GM19025 (cell line): ENCODE results near the gene EGLN1.
"Not testable (repeated sequence)": the region's sequence is repeated elsewhere in the genome, so short reads cannot be mapped to it uniquely, and the experiment has no call there.

Source experiments
- ATAC-seq: cut with Tn5 transposase; IDR thresholded peaks from one replicate; pipeline ENCODE4 v1.9.1; 2021; ENCODE audit warnings: mild to moderate bottlenecking, low read depth, moderate library complexity; ENCODE audit not compliant: unreplicated experiment

Gene EGLN1

DNA sequence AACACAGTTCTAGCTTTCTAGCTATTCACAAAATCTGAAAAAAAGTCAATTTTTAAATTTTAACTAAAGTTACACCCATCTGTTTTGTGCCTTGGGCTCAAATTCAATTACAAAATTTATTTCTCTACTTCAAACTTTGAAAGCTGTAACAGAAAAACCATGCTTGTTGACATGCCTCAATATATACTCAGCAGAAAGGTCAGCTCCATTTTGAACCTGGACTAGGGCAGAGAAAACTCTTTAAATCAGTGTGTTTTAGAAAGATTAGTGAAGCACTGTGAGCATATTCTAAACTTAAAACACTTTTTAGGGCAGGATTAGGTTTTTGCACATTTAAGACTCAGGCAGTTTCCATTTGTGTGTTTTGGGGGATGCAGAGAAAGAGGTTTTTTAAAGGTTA lies 49.6 kb downstream of the EGLN1 start:
- no peak for ATAC-seq

DNA sequence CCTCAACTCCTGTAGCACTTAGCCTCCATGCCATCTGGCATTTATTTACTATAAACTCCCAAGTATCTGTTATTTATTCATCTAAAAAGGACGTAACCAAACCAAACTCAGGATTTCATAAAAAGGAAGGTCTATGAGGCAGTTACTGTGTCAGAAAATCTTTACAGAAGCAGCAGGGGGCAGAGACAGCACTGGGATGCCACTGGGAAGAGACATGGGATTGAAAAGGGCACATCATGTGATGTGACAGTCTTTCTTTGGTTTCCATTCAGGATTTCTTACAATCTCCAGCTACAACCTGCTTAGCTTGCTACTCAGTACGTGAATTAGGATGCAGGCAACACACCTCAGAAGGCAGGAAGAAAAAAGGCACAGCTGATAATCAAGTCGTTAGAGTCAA lies 52.8 kb downstream of the EGLN1 start:
- no peak for ATAC-seq

DNA sequence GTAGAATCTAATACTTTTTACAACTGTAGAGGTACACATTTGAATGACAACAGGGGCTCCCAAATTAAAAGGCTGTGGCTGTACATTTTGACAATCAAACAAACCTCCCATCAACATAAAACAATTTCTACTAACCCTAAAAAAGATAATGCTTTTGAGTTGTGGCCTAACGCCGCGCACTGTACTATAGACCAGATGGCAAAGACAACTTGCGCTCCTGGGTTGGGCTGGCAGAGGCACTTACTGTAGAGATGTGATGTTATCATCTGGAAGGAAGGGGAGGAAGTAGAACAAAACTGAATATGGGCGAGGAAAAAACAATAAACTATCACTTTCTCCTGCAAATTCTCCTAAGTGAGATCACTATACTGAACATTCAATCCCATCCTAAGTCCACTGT lies 57.9 kb downstream of the EGLN1 start:
- ATAC-seq, result no peak

DNA sequence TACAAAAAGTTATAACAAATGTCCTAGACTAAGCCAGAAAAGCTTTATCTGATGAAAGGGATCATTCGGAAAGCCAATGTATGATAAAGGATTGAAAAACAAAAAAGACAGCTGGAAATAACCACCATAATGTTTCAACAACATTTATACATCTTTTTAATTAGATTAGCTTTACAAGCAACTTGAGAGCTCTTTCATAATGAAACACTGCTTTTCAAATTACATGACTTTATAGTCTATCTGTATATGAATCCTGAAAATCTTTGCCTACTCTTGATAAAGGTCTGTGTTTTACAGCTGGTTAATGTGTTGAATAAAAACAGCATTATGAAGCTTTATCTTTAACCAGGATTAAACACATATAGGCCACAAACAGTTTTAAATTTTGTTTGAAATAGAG lies 58.5 kb downstream of the EGLN1 start:
- no peak for ATAC-seq

DNA sequence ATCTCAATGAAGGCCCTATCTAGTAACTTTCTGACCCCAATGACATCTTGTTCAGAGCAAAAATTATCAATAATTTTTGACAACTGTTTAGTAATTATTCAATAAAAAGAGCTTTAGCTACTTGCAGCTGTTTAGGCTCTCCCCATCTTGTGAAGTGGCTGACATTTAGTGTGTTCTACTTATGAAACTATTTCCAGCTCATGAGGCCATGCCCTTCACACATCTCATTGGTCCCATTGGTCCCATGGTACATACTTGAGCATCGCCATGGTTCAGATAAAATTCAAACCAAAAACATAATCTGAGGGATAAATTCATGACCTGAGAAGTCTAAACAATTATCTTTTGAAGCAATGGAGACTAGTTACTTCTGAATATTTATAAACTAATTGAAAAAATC lies 59.8 kb downstream of the EGLN1 start:
- ATAC-seq, result no peak

DNA sequence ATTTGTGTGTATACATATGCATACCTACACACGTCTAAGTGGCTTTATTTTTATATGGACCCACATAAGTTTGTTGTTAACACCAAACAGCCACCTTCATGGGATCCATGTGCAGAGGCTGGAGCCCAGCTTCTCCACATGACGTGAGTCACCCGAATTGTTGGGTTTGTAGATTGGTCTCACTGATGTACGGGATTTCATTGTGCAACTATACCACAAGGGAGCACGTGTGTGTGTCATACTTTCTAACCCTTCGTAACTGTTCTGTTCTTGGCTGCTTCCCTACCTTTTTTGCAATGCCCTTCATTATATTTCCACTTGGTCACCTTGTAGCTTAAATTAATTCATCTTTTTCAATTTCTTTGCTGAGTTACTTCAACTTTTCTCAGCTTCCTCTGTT lies 63.0 kb downstream of the EGLN1 start:
- ATAC-seq, result no peak

DNA sequence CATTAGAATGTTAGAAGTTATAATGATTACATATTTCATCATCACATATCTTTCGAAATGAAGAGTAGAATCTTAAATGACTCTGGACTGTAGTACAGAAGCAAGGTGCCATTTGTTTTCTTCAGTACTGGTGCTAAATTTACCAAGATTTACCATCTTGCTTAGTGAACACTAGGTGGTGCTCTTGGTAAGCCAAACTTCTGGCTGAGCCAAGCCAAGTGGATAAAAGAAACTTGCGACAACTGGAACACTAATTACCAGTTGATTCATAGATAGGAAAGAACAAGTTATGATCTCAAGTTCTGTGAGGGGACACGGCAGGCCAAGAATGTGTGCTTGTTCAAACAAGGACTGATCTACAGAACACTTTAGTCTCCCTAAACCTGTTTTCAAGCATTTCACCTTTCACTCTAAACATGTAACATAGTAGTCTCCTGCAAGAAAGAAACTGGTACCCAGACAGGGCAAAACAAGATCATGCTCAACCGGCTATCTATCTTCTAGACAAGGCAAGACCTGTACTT lies 64.2 kb downstream of the EGLN1 start:
- ATAC-seq, result peak; percentile 55

DNA sequence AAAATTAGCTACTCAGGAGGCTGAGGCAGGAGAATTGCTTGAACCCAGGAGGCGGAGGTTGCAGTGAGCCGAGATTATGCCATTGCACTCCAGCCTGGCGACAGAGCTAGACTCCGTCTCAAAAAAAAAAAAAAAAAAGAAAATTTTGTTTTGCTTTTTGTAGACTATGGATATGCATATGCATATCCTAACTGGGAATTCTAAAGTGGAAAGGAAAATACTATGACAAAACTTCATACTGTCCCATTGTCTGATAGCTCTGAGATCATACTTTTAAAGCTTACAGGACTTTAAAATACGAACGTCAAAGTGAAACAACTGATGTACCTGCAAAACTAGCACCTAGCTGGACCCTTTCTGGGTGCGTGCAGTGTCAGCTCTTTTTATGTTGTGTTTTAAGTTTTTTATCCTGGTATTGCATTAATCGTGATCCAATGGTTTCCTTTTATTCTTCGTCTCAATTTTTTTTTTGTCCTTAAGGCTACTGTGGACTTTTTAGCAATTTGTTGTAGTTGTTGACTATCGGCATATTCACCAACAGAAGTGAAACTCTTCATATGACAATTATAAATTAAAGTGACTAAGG lies 64.8 kb downstream of the EGLN1 start:
- no peak for ATAC-seq

DNA sequence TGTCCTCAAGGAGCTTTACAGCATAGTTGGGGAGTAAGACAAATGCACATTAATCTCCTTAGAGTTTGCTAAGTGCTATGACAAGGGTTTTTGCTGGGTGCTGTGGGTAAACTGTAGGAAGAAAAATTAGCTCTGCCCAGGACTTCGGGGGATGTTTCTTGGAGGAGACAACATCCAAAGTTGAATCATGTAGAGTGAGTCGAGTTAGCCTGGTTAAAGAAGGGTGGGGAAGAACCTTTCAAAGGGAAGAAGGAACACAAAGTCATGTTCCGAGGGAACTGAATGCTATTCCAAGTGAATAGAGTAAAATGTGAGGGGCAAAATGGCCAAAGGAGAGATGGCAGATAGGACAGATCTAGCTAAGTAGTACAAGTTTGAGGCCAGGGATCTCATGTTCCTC lies 66.9 kb downstream of the EGLN1 start:
- no peak for ATAC-seq

DNA sequence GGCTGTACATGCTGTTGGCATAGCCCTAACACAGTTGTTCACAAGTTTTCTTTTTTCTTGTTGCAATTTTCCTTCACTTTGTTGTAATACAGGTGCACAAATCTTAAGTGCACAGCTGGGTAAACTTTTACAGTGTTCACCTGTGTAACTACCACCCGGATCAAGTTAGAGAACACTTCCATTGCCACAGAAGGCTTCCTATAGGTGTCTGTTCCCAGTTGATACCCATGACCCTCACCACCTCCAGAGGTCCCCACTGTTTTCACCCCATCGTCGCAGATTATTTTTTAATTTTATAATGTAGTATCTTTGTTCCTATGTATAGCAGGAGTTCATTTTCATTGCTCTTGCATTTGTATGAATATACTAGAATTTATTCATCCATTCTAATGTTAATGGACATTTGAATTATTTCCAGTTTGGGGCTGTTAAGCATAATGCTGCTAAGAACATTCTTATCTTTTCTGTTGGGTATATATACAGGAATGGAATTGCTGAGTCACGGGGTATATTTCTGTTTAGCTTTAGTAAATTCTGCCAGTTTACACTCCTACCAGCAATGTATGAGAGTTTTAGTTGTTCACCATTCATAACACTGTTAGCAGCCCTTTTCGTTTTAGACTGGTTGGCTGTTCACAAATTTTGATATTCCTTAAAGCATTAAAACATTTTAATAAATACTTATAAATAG lies 67.6 kb downstream of the EGLN1 start:
- ATAC-seq, result no peak

DNA sequence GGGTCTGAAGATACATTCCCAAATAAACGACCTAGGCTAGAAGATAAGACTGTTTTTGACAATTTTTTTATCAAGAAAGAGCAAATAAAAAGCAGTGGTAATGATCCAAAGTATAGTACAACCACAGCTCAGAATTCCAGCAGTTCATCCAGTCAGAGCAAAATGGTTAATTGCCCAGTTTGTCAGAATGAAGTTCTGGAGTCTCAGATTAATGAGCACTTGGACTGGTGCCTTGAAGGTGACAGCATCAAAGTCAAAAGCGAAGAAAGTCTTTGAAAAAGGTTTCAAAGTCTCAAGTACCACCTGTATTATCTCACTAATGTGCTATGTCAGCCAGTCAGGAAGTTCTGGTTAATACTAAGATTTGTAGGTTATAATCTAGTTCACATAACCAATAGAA lies 69.0 kb downstream of the EGLN1 start:
- no peak for ATAC-seq

DNA sequence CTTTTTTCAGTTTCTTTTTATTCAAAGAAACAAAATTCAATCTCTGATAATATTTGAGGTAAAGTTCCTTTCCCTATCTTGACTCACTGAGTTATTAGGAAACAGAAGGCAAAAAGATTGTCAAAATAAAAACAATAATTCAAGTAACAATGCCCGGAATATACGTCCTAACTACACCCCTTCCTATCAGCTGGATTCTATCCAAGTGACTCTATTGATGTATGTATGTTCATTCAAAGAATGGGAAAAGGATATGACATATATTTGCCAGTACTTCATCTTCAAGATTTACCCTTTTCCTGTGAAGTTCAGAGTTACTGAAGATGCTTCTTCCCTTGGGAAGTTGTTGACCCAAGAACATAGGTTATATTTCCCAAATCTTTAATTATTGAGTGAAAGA lies 70.3 kb downstream of the EGLN1 start:
- no peak for ATAC-seq

DNA sequence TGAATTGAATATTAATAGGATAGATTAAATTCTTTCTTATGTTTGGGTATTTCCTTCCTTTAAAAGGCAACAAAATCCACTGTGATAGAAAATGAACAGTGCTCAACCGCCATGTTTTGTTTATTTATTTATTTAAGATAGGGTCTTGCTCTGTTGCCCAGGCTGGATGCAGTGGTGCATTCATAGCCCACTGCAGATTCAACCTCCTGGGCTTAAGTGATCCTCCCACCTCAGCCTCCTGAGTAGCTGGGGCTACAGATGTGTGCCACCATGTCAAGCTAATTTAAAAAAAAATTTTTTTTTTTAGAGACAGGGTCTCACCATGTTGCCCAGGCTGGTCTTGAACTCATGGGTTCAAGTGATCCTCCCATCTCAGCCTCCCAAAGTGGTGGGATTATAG lies 73.2 kb downstream of the EGLN1 start:
- not testable (repeated sequence) for ATAC-seq

DNA sequence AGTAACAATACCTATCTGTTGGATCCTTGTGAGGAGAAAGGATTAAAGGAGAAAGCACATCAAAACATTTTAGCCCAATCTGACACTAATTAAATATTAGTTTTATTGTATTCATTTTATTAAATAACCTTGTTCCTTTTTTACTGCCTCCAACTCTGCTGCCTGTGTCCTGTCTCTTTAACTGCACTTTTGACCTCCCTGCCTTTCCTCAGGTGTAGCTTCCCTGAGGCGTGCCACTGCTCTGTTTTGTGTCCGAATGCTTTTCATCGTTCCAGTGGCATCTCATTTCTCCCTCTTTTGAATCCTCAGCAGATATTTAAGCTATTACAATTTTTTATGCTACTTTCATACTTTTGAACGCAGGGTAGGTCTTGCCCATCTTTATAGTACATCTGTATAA lies 73.6 kb downstream of the EGLN1 start:
- ATAC-seq, result no peak

DNA sequence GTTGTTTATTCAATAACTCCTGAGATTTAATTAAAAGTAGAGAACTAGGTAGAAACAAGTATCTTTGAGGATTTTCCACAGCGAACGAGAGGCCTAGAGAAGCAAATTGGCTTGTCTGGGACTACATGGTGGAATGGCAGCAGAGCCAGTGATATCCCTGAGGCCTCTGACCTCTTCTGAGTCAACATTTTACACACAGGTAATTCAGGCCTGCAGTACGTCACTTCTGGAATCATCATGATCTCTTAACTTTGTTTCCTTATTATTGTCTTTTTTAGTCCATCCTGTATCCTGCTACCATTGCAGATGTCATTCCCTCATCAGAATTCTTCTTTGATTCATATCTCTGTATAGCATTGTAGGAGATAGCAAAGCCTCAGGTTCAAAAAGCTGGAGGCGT lies 74.1 kb downstream of the EGLN1 start:
- no peak for ATAC-seq

DNA sequence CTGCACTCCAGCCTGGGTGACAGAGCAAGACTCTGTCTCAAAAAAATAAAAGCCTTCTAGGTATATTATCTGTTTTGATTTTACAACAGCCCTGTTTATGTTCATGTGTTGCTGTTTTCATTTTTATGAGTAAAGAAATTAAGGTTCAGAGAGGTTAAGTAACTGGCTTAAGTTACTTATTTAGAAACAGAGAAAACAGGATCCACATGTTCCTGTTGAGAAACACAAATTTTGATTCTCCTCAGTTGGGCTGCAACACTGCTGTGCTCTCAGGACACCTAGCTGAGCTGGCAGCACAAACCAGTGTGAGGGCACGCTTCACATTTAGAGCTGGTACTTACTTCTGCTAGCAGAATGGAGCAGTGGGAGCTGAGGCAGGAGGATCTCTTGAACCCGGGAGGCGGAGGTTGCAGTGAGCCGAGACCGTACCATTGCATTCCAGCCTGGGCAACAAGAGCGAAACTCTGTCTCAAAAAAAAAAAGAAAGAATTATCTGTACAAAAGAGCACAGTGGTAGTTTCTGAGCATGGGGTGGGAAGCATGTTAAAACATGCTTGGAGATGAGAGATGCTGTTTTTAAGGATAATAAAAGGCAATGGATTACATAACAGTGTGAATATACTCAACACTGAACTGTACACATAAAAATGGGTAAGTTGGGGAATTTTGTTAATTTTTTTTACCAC lies 81.6 kb downstream of the EGLN1 start:
- ATAC-seq, result no peak

DNA sequence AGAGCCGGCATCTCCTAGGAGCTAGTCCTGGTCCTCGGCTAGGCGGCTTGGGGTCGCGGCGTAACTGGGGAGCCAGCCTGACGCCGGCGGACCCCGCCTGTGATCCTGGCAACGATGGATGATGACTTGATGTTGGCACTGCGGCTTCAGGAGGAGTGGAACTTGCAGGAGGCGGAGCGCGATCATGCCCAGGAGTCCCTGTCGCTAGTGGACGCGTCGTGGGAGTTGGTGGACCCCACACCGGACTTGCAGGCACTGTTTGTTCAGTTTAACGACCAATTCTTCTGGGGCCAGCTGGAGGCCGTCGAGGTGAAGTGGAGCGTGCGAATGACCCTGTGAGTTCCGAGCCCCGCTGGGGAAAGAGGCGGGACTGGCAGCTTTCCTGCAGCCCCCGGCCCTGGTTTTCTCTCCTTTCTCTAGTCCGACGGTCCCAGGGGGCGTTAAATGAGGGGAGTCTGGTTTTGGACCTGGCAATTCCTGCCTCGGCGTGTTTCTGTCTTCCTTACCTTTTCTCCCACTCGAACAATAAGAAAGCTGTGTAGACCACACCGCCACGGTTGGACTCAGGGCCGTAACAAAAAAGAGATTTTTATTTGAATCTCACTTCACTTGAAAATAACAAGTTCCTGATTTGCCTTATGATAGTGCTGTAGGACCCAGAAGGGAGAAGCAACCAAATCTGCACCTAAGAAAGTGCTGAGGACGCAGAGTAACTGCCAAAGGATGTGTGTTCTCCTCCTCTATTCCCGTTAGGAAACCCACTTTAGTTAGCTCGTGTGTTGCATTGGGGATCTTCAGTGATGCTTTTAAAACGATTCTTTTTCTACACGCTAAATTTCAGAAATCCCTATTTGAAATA lies 83.6 kb downstream of the EGLN1 start, which contains the start of gene SPRTN:
SPRTN (plus strand) TSS at position 24 of the 859 bp plus-strand sequence; CDS start at position 115, 91 bp downstream.
- ATAC-seq, result peak; percentile 4

DNA sequence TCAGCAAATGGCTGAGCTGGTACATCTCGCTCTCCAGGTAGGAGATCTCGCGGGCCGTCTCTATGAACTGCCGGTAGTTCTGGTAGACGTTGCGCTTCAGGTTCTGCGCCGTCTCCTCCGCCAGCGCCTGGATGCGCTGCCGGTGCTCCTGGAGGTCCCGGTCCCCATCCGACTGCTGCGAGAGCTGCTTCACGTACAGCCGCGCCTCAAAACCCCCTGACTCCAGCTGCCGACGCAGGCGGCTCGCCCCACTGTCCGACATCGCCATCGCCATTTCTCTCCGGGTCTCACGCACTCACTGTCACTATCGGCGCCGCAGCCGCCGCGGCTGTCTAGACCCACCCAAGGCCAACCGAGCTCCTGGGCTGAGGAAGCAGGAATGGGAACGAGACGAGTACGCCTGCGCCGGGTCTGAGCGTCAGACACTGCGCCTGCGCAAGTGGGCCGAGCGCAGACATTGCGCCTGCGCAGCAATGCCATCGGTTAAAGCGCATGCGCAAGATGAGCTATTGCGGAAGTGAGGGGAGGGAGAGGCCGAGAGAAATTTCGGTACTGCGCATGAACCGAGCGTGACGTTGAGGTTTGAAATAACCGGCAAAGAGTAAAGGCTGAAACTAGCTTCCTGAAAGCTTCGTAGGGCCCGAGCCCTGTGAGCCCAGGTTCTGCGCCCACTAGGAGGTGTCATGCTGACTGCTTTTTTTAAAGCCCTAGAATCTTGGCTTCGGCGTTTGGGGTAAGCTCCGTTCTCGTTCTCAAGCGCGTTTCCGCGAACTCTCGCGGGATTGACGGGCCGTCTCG lies 84.4 kb downstream of the EGLN1 start, which contains the start of gene EXOC8:
EXOC8 (minus strand) TSS at position 381 of the 798 bp plus-strand sequence; CDS start at position 274, 107 bp downstream.
- ATAC-seq, result peak; percentile 67

DNA sequence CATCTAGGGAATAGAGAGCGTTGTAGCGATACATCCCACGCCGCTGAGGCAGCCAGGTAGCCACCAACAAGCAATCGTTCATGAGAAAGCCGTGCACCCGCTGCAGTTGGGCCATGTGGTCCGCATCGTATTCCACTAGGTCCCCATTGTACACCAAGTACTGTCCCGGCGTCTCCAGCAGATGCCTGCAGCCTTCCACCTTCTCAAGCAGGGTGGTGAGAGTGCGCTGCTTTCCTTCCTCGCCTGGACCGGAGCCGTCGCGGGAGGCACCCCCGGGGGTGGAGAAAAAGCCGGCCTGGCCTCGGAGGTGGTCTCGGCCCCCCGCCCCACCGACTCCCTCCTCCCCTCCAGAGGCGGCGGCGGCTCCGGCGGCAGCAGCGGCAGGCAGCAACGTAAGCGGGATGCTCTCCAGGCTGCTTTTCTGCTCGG lies 85.0 kb downstream of the EGLN1 start:
- ATAC-seq, result peak; percentile 16
